ENCODE data around the gene MAD1L1. TPM values are rescaled to one million over a fixed set of nuclear protein-coding genes. Genes with fewer than 3 reads are reported as not detected.

MAD1L1 gene
- total and polyA plus RNA-seq, 2 of the 8 experiments (the other 6 are each of a cell fraction or from before 2014, with no cell fraction given): 40.4 to 44.6 TPM

DNA sequence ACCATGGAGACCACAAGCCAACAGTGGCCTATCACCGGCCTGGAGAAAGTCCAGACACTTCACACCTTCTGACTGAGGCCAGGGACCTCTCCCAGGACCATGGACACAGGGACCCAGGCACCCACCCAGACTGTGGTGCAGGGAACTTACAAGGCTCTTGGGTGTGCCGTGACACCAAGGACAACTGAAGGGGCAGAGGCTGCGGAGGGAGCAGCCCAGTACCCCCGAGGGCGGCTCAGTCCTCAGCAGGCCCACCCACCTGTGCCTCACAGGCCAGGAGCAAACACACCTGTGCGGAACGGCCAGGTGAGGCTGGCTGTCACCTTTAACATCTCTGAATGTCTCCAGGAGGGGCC is 182.3 kb downstream of the MAD1L1 start:
- TF ChIP-seq SRF (IDR thresholded peaks at IDR 0.05; ENCODE audit: low read depth, low read length) (no peak), SP4 (IDR thresholded peaks at IDR 0.05; ENCODE audit: low read length) (no peak), KDM5A (IDR thresholded peaks at IDR 0.05; ENCODE audit: low read length) (no peak), TAF7 (optimal IDR thresholded peaks at IDR 0.05; ENCODE audit: borderline replicate concordance, low read depth, low read length) (no peak), BCL11A (IDR thresholded peaks at IDR 0.05; ENCODE audit: low read depth in 2 of 2, low read length in 2 of 2) (no peak), FOSL1 (IDR thresholded peaks at IDR 0.05; ENCODE audit: insufficient read depth, low read depth, low read length) (no peak), CHD1 (IDR thresholded peaks at IDR 0.05; ENCODE audit: low read depth, low read length) (no peak)
- Histone ChIP-seq H3K56ac (replicated peaks; ENCODE audit: insufficient read length, low read depth, low read length) (no peak overlapping the region), H3K36me3 (ENCODE audit: control insufficient read depth in 2 of 4, insufficient read depth in 4 of 4, low read length in 3 of 4) (no peaks in the 10 kb centered on the region), H3K18ac (ENCODE audit: extremely low read depth, low read length) (no peak overlapping the region), H3K9ac (replicated peaks in 1 of 4; ENCODE audit: extremely low read depth in 1 of 4, low read depth in 3 of 4, low read length in 3 of 4) (no peak overlapping the region), H3K23me2 (ENCODE audit: low read depth, low read length) (no peaks in the 10 kb centered on the region), H2BK12ac (ENCODE audit: low read depth, low read length) (no peak overlapping the region), H3K27ac (ENCODE audit: low read depth, low read length) (no peak overlapping the region), H3K27me3 (replicated peaks in 1 of 4; ENCODE audit: control insufficient read depth in 3 of 4, extremely low read depth in 1 of 4, insufficient read depth in 3 of 4, low read length in 3 of 4) (no peaks in the 10 kb centered on the region), H4K20me1 (replicated peaks in 1 of 2; ENCODE audit: control insufficient read depth in 1 of 2, insufficient read depth in 2 of 2, low read length in 2 of 2) (peaks cover 0 to 11% of the 10 kb centered on the region in 2 experiments), H2BK20ac (ENCODE audit: low read length) (no peak overlapping the region), H3K14ac (ENCODE audit: insufficient read length) (no peak overlapping the region), H2BK120ac (replicated peaks; ENCODE audit: low read depth, low read length) (no peak overlapping the region), H2AFZ (ENCODE audit: low read length) (no peak overlapping the region), H4K8ac (ENCODE audit: extremely low read depth, insufficient read depth, low read length) (no peak overlapping the region), H2BK5ac (ENCODE audit: low read depth, low read length) (no peak overlapping the region), H3K4me3 (ENCODE audit: extremely low read depth in 1 of 4, insufficient read depth in 2 of 4, low read depth in 3 of 4, low read length in 4 of 4) (no peak overlapping the region), H3K4ac (replicated peaks; ENCODE audit: insufficient read length, low read depth, low read length) (no peak overlapping the region), H3K79me2 (ENCODE audit: control insufficient read depth in 1 of 2, insufficient read depth in 2 of 2, low read length in 2 of 2) (peaks cover 0 to 6% of the 10 kb centered on the region in 2 experiments; a peak in 1 of 4 replicates), H3K23ac (ENCODE audit: insufficient read length) (no peak overlapping the region), H4K5ac (ENCODE audit: insufficient read length, low read depth, low read length) (no peak overlapping the region), H4K91ac (replicated peaks; ENCODE audit: insufficient read length, low read length) (no peak overlapping the region), H2AK5ac (ENCODE audit: low read depth, low read length) (no peak overlapping the region), H3K4me2 (ENCODE audit: insufficient read depth in 1 of 2, low read depth in 2 of 2, low read length in 2 of 2) (no peak overlapping the region), H3K4me1 (replicated peaks in 1 of 4; ENCODE audit: control insufficient read depth in 3 of 4, insufficient read depth in 4 of 4, low read length in 3 of 4) (peaks cover 0 to 10% (median 2%) of the 10 kb centered on the region in 4 experiments; a peak in 3 of 7 replicates), H3K79me1 (ENCODE audit: low read depth, low read length) (peaks cover 12% of the 10 kb centered on the region), H2BK15ac (ENCODE audit: low read length) (no peak overlapping the region), H3K9me3 (ENCODE audit: insufficient read depth in 2 of 2, low read depth in 1 of 2, low read length in 1 of 2) (no peaks in the 10 kb centered on the region)
- DNase-seq (ENCODE audit: low read depth in 1 of 2, low spot score in 2 of 2) (no peak), FAIRE-seq (no peak)
- POLR2A ChIA-PET (ENCODE audit: partially characterized antibody): no interaction called here
- CTCF ChIA-PET (ENCODE audit: partially characterized antibody): no interaction called here
- WGBS, 2 experiments (ENCODE audit: extremely low coverage in 1 of 2, insufficient coverage in 1 of 2, insufficient read length in 1 of 2, insufficient replicate concordance in 2 of 2, low coverage in 1 of 2, low lambda C conversion rate in 2 of 2, missing lambda C conversion rate in 1 of 2): 93% methylated on average over 7 of the region's 7 CpGs; no CpG with 5 or more reads in 1 of the 2 experiments
